Neural cell (in vitro differentiated cells): ENCODE data around the gene GRAMD1C.

ENCODE experiments used
- CTCF ChIP-seq: fragments of 450-650 bp; IDR thresholded peaks from 2 replicates; pipeline ENCODE4 v1.5.1; 2014; ENCODE audit warnings: antibody characterized with exemption, mild to moderate bottlenecking, moderate library complexity; ENCODE audit not compliant: poor library complexity, severe bottlenecking
- POLR2AphosphoS5 ChIP-seq: IDR thresholded peaks from 2 replicates; pipeline ENCODE4 v1.6.1; 2012

DNA sequence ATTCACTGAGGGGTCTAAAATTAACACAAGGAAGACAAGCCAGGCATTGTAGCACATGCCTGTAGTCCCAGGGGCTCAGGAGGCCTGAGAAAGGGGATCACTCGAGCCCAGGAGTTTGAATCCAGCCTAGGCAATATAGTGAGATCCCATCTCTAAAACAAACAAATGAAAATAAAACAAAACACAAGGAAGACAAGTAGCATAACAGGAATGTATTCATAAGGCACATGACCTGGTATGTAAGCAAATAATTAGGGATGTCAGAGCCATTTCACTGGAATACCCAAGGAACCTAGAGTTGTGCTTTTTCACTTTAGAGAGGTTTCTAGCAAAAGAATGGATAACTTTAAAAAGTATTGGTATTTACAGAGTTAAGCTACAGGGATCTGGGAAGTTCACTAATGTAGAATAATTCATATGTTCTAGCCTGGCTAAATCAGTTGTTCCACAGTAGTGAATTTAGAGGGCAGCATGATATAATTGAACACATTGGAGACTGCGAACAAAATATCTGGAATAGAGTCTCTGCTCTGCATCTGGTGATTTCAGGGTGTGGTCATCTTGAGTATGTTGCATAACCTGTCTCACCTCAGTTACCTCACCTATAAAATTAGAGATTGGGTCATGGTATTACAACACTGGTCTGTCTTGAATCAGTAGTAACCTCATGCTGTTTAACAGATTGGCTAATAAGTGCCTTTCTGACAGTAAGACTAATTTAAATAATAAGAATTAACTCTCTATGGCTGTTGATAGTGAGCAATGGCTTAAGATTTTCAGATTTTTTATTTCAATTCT, 9.3 kb downstream of the GRAMD1C start:
- TF ChIP-seq POLR2AphosphoS5, result no peak
- no peak for TF ChIP-seq CTCF
